H9 (cell line): ENCODE data around the gene ZNF839. TPM values are rescaled to one million over a fixed set of nuclear protein-coding genes. Genes with fewer than 3 reads are reported as not detected.

Source experiments
- DNase-seq: peaks from one replicate; pipeline ENCODE4 v3.0.0-alpha.2; 2017
- H2AFZ ChIP-seq: one replicate; pipeline ENCODE4 v1.6.1; 2013; ENCODE audit warnings: mild to moderate bottlenecking, low read length, control low read depth, moderate library complexity
- H2AK5ac ChIP-seq: 2 replicates; pipeline ENCODE4 v1.6.1; 2013; ENCODE audit warnings: low read length, control low read depth, mixed read lengths; ENCODE audit not compliant: insufficient read length
- H2BK120ac ChIP-seq: one replicate; pipeline ENCODE4 v1.6.1; 2013; ENCODE audit warnings: low read depth, mild to moderate bottlenecking, low read length, control low read depth, inconsistent platforms; ENCODE audit not compliant: poor library complexity, severe bottlenecking
- H2BK12ac ChIP-seq: 2 replicates; pipeline ENCODE4 v1.6.1; 2013; ENCODE audit warnings: low read length, control low read depth, mixed read lengths, low read depth; ENCODE audit not compliant: insufficient read length
- H2BK15ac ChIP-seq: 2 replicates; pipeline ENCODE4 v1.6.1; 2013; ENCODE audit warnings: low read depth, low read length, control low read depth
- H2BK20ac ChIP-seq: one replicate; pipeline ENCODE4 v1.6.1; 2013; ENCODE audit warnings: low read depth, mild to moderate bottlenecking, low read length, control low read depth, inconsistent platforms; ENCODE audit not compliant: poor library complexity, severe bottlenecking
- H2BK5ac ChIP-seq: 2 replicates; pipeline ENCODE4 v1.6.1; 2013; ENCODE audit warnings: low read length, control low read depth, mixed read lengths; ENCODE audit not compliant: insufficient read length
- H3K14ac ChIP-seq: 2 replicates; pipeline ENCODE4 v1.6.1; 2013; ENCODE audit warnings: low read length, control low read depth; ENCODE audit not compliant: insufficient read depth
- H3K18ac ChIP-seq: 2 replicates; pipeline ENCODE4 v1.6.1; 2013; ENCODE audit warnings: low read depth, mild to moderate bottlenecking, mixed read lengths, low read length, control low read depth; ENCODE audit not compliant: insufficient read length
- H3K23ac ChIP-seq: 2 replicates; pipeline ENCODE4 v1.6.1; 2013; ENCODE audit warnings: low read length, control low read depth, mixed read lengths, low read depth; ENCODE audit not compliant: insufficient read length
- H3K23me2 ChIP-seq: 2 replicates; pipeline ENCODE4 v1.6.1; 2013; ENCODE audit warnings: low read depth, mild to moderate bottlenecking, mixed read lengths, low read length, control low read depth; ENCODE audit not compliant: insufficient read length, poor library complexity, severe bottlenecking
- H3K27ac ChIP-seq: 2 replicates; pipeline ENCODE4 v1.5.1; 2013; ENCODE audit warnings: low read length, control low read depth, mixed read lengths, low read depth; ENCODE audit not compliant: insufficient read length
- H3K27me3 ChIP-seq: 2 replicates; pipeline ENCODE4 v1.6.1; 2013; ENCODE audit warnings: low read length, control low read depth, inconsistent platforms; ENCODE audit not compliant: insufficient read depth
- H3K4ac ChIP-seq: 2 replicates; pipeline ENCODE4 v1.6.1; 2013; ENCODE audit warnings: low read depth, mild to moderate bottlenecking, control low read depth, inconsistent platforms, low read length, moderate library complexity
- H3K4me1 ChIP-seq: 2 replicates; pipeline ENCODE4 v1.6.1; 2013; ENCODE audit warnings: low read length, control low read depth, inconsistent platforms; ENCODE audit not compliant: insufficient read depth
- H3K4me2 ChIP-seq: 2 replicates; pipeline ENCODE4 v1.6.1; 2013; ENCODE audit warnings: low read length, control low read depth, mixed read lengths; ENCODE audit not compliant: insufficient read length, insufficient read depth
- H3K56ac ChIP-seq: 2 replicates; pipeline ENCODE4 v1.6.1; 2013; ENCODE audit warnings: low read depth, mild to moderate bottlenecking, mixed read lengths, low read length, control low read depth; ENCODE audit not compliant: insufficient read length
- H3K79me1 ChIP-seq: 2 replicates; pipeline ENCODE4 v1.6.1; 2013; ENCODE audit warnings: low read depth, mild to moderate bottlenecking, moderate library complexity, low read length, control low read depth, inconsistent platforms; ENCODE audit not compliant: insufficient read depth, poor library complexity, severe bottlenecking
- H3K79me2 ChIP-seq: 2 replicates; pipeline ENCODE4 v1.6.1; 2013; ENCODE audit warnings: low read length, control low read depth, inconsistent platforms; ENCODE audit not compliant: insufficient read depth
- H3K9ac ChIP-seq: 2 replicates; pipeline ENCODE4 v1.6.1; 2013; ENCODE audit warnings: low read length, control low read depth, mixed read lengths; ENCODE audit not compliant: insufficient read length; ENCODE audit errors: extremely low read depth
- H3K9me3 ChIP-seq: one replicate; pipeline ENCODE4 v1.6.1; 2013; ENCODE audit warnings: low read depth, low read length, inconsistent platforms; ENCODE audit not compliant: control insufficient read depth
- H3T11ph ChIP-seq: one replicate; pipeline ENCODE4 v1.6.1; 2013; ENCODE audit warnings: mild to moderate bottlenecking, low read length, control low read depth, inconsistent platforms
- H4K20me1 ChIP-seq: one replicate; pipeline ENCODE4 v1.6.1; 2013; ENCODE audit not compliant: control insufficient read depth, insufficient read length, insufficient read depth
- H4K5ac ChIP-seq: 2 replicates; pipeline ENCODE4 v1.6.1; 2013; ENCODE audit warnings: low read depth, mild to moderate bottlenecking, mixed read lengths, low read length, control low read depth; ENCODE audit not compliant: insufficient read length
- H4K8ac ChIP-seq: replicated peaks from 2 replicates; pipeline ENCODE4 v1.6.1; 2013; ENCODE audit warnings: low read length, control low read depth, mixed read lengths, low read depth; ENCODE audit not compliant: insufficient read length
- H4K91ac ChIP-seq: 2 replicates; pipeline ENCODE4 v1.6.1; 2013; ENCODE audit warnings: low read depth, mild to moderate bottlenecking, moderate library complexity, mixed read lengths, low read length, control low read depth; ENCODE audit not compliant: insufficient read length
- H3K27ac Mint-ChIP-seq, 3 experiments: 2 replicates in 2 of 3; 3 replicates in 1 of 3; pipeline ENCODE4 v1.8.0; 2020 to 2021; ENCODE audit warnings: mixed read lengths in 3 of 3, mild to moderate bottlenecking in 1 of 3, moderate library complexity in 1 of 3
- H3K27me3 Mint-ChIP-seq: 2 replicates; pipeline ENCODE4 v1.8.0; 2021; ENCODE audit warnings: low read depth, mild to moderate bottlenecking, moderate library complexity, mixed read lengths
- H3K36me3 Mint-ChIP-seq, 3 experiments: 2 replicates in 2 of 3; 3 replicates in 1 of 3; pipeline ENCODE4 v1.8.0; 2020 to 2021; ENCODE audit warnings: low read depth in 3 of 3, mixed read lengths in 3 of 3; ENCODE audit not compliant: insufficient read depth in 1 of 3
- H3K4me1 Mint-ChIP-seq, 2 experiments: 2 replicates each; pipeline ENCODE4 v1.8.0; 2020; ENCODE audit warnings: mixed read lengths in 2 of 2
- H3K4me3 Mint-ChIP-seq, 2 experiments: 2 replicates in 1 of 2; 3 replicates in 1 of 2; pipeline ENCODE4 v1.8.0; 2020 to 2021; ENCODE audit warnings: mild to moderate bottlenecking in 2 of 2, mixed read lengths in 2 of 2, moderate library complexity in 1 of 2
- H3K9me3 Mint-ChIP-seq, 2 experiments: 2 replicates in 1 of 2; 3 replicates in 1 of 2; pipeline ENCODE4 v1.8.0; 2020; ENCODE audit warnings: mild to moderate bottlenecking in 2 of 2, mixed read lengths in 2 of 2, moderate library complexity in 1 of 2
- CTCF ChIP-seq: fragments of 200-600 bp; sonication (generic); conservative IDR thresholded peaks from 3 replicates; pipeline ENCODE4 v1.8.0; 2021; ENCODE audit warnings: antibody characterized with exemption, mild to moderate bottlenecking
- WGBS: extraction: QIAGEN DNeasy Blood & Tissue Kit; methylation state at CpG from one replicate; pipeline ENCODE4 v1.1.7; 2013; ENCODE audit warnings: missing lambda C conversion rate, low lambda C conversion rate, mixed read lengths; ENCODE audit not compliant: insufficient read length; ENCODE audit errors: extremely low coverage; 5-methylcytosine and 5-hydroxymethylcytosine counted together
- total RNA-seq: library from RNA; stranded (reverse); gene quantifications from 2 replicates; pipeline ENCODE4 v1.2.1, GENCODE V29; 2021

The ZNF839 gene
- total RNA-seq, 1 experiment from 2014 or later, result 9.4 TPM

GRCh38 chr14:102341566-102341965 is 22.0 kb downstream of the ZNF839 start:
- no peaks in the 10 kb centered on the region for H3K4me1 ChIP-seq
- peaks cover 11 to 50% (median 45%) of the 10 kb centered on the region in 3 experiments; a peak in 6 of 7 replicates for H3K36me3 Mint-ChIP-seq
- no peak for TF ChIP-seq CTCF

More at GRCh38 chr14:102341566-102341965, 22.0 kb downstream of the ZNF839 start:
- H2BK120ac ChIP-seq, result no peak overlapping the region
- no peak overlapping the region for H2BK12ac ChIP-seq
- no peak overlapping the region for H3K4me2 ChIP-seq
- H3K23me2 ChIP-seq, result no peaks in the 10 kb centered on the region
- no peaks in the 10 kb centered on the region for H3K79me1 ChIP-seq
- H3K27ac ChIP-seq, result no peak overlapping the region
- no CpG with 5 or more reads among the region's 8 CpGs for WGBS
- Mint-ChIP-seq H3K4me1 (peaks cover 0 to 5% of the 10 kb centered on the region in 2 experiments; a peak in 1 of 4 replicates), H3K4me3 (no peak overlapping the region), H3K9me3 (no peaks in the 10 kb centered on the region), H3K27me3 (no peaks in the 10 kb centered on the region), H3K27ac (peak overlapping the region in 2 of 3 experiments; percentile 62 to 92; a peak in 1 of 7 replicates)
- no peaks in the 10 kb centered on the region for H4K20me1 ChIP-seq
- H3K14ac ChIP-seq, result no peak overlapping the region
- H4K5ac ChIP-seq, result no peak overlapping the region
- H2AFZ ChIP-seq, result no peak overlapping the region
- no peak overlapping the region for H4K8ac ChIP-seq
- no peak overlapping the region for H2BK20ac ChIP-seq
- H2BK15ac ChIP-seq, result no peak overlapping the region
- H2AK5ac ChIP-seq, result no peak overlapping the region
- H3K9ac ChIP-seq, result no peak overlapping the region
- H3K4ac ChIP-seq, result no peak overlapping the region
- H3K79me2 ChIP-seq, result no peaks in the 10 kb centered on the region
- no peak overlapping the region for H3K18ac ChIP-seq
- no peak overlapping the region for H2BK5ac ChIP-seq
- no peak overlapping the region for H3T11ph ChIP-seq
- no peaks in the 10 kb centered on the region for H3K9me3 ChIP-seq
- no peaks in the 10 kb centered on the region for H3K27me3 ChIP-seq
- no peak for DNase-seq
- no peak overlapping the region for H4K91ac ChIP-seq
- no peak overlapping the region for H3K56ac ChIP-seq
- H3K23ac ChIP-seq, result no peak overlapping the region
